HG02610 (cell line): ENCODE results near the gene CD300LF.

Experiments used
- ATAC-seq: cut with Tn5 transposase; IDR thresholded peaks from one replicate; pipeline ENCODE4 v1.9.1; 2021; ENCODE audit warnings: mild to moderate bottlenecking, moderate library complexity; ENCODE audit not compliant: unreplicated experiment

CD300LF gene

GRCh38 chr17:74691151-74691550, 21.6 kb downstream of the CD300LF start:
- ATAC-seq = no peak

- ATAC-seq = no peak
Measured at GRCh38 chr17:74690409-74690825, 22.3 kb downstream of the CD300LF start.

GRCh38 chr17:74687886-74688285, 24.8 kb downstream of the CD300LF start:
- ATAC-seq = no peak

- ATAC-seq = no peak
Measured at GRCh38 chr17:74686761-74687160, 26.0 kb downstream of the CD300LF start.

- no peak for ATAC-seq
Measured at GRCh38 chr17:74682471-74683190, 30.1 kb downstream of the CD300LF start.

- ATAC-seq = no peak
Measured at GRCh38 chr17:74682028-74682427, 30.7 kb downstream of the CD300LF start.

GRCh38 chr17:74680941-74681340, 31.8 kb downstream of the CD300LF start:
- no peak for ATAC-seq

- ATAC-seq = no peak
Measured at GRCh38 chr17:74680213-74680612, 32.5 kb downstream of the CD300LF start.

GRCh38 chr17:74679374-74679773, 33.3 kb downstream of the CD300LF start:
- no peak for ATAC-seq

GRCh38 chr17:74678541-74678940, 34.2 kb downstream of the CD300LF start:
- no peak for ATAC-seq

GRCh38 chr17:74677558-74678466, 34.9 kb downstream of the CD300LF start:
- ATAC-seq = no peak

GRCh38 chr17:74671031-74671771, 41.5 kb downstream of the CD300LF start:
- ATAC-seq = no peak

GRCh38 chr17:74670329-74670728, 42.4 kb downstream of the CD300LF start:
- ATAC-seq = no peak

GRCh38 chr17:74663561-74663960, 49.2 kb downstream of the CD300LF start:
- ATAC-seq = no peak

- ATAC-seq = no peak
Measured at GRCh38 chr17:74659889-74660288, 52.8 kb downstream of the CD300LF start.

- ATAC-seq = no peak
Measured at GRCh38 chr17:74658620-74659019, 54.1 kb downstream of the CD300LF start.

- ATAC-seq = no peak
Measured at GRCh38 chr17:74654742-74655141, 58.0 kb downstream of the CD300LF start.

GRCh38 chr17:74652020-74652419, 60.7 kb downstream of the CD300LF start:
- ATAC-seq = no peak

- ATAC-seq = no peak
Measured at GRCh38 chr17:74649909-74650308, 62.8 kb downstream of the CD300LF start.

- no peak for ATAC-seq
Measured at GRCh38 chr17:74647871-74648672, 64.7 kb downstream of the CD300LF start.

- no peak for ATAC-seq
Measured at GRCh38 chr17:74646231-74646630, 66.5 kb downstream of the CD300LF start.
